Spleen (tissue), 7 donors: Measurements from ENCODE around the gene ACAD11.

Experiments
- CTCF ChIP-seq, 11 experiments: fragments of 200-600 bp in 7 of 11; fragments of 450-650 bp in 4 of 11; sonication (generic) in 4 of 11; IDR thresholded peaks in 8 of 11; conservative IDR thresholded peaks in 3 of 11; 1 replicate in 7 of 11; 2 replicates in 4 of 11; pipeline versions ENCODE4 v1.4.0 to v1.8.0; 2016 to 2021; ENCODE audit warnings: antibody characterized with exemption in 11 of 11, inconsistent platforms in 4 of 11, mild to moderate bottlenecking in 1 of 11
- POLR2A ChIP-seq, 3 donors: fragments of 450-650 bp; IDR thresholded peaks; one replicate each; pipeline ENCODE4 v1.5.1; 2017; ENCODE audit warnings: antibody characterized with exemption in 3 of 3, mild to moderate bottlenecking in 1 of 3
- donor health status: DM: no; HTN: no; CAD: no; lungs with moderate emphysema.
- donor health status: DM: no; HTN: no; CAD: no.
- donor health status: DM: no; HTN: no; CAD: no.

GRCh38 chr3:132630612-132631011 lies 29.0 kb downstream of the ACAD11 start:
- TF ChIP-seq POLR2A (IDR thresholded peaks at IDR 0.05), result no peak
- TF ChIP-seq CTCF (IDR thresholded peaks at IDR 0.05 in 8 of 11, conservative IDR thresholded peaks at IDR 0.05 in 3 of 11), result no peak
